ENCODE measurements around the gene MYH7B.

The MYH7B gene

GRCh38 chr20:34967421-34967820 is 11.8 kb downstream of the MYH7B start:
- no peak overlapping the region for H3K27ac ChIP-seq
- no peak for TF ChIP-seq ZFX (IDR thresholded peaks at IDR 0.05; ENCODE audit: borderline replicate concordance)
- TF ChIP-seq CTCF (IDR thresholded peaks at IDR 0.05) = no peak

GRCh38 chr20:34968042-34968775 is 12.5 kb downstream of the MYH7B start:
- TF ChIP-seq CTCF (IDR thresholded peaks at IDR 0.05) = no peak
- TF ChIP-seq ZFX (IDR thresholded peaks at IDR 0.05; ENCODE audit: borderline replicate concordance) = no peak
- no peak overlapping the region for H3K27ac ChIP-seq

GRCh38 chr20:34970193-34970840 is 14.6 kb downstream of the MYH7B start:
- TF ChIP-seq CTCF (IDR thresholded peaks at IDR 0.05) = no peak
- H3K27ac ChIP-seq = no peak overlapping the region

- H3K27ac ChIP-seq = no peak overlapping the region
- TF ChIP-seq ZFX (IDR thresholded peaks at IDR 0.05; ENCODE audit: borderline replicate concordance) (no peak), CTCF (IDR thresholded peaks at IDR 0.05) (no peak)
Measured at GRCh38 chr20:34970846-34971560, 15.3 kb downstream of the MYH7B start.

GRCh38 chr20:34971561-34972235 is 16.0 kb downstream of the MYH7B start:
- H3K27ac ChIP-seq = no peak overlapping the region
- no peak for TF ChIP-seq ZFX (IDR thresholded peaks at IDR 0.05; ENCODE audit: borderline replicate concordance)
- no peak for TF ChIP-seq CTCF (IDR thresholded peaks at IDR 0.05)

GRCh38 chr20:34974246-34974645 is 18.6 kb downstream of the MYH7B start:
- no peak overlapping the region for H3K27ac ChIP-seq
- no peak for TF ChIP-seq ZFX (IDR thresholded peaks at IDR 0.05; ENCODE audit: borderline replicate concordance)
- no peak for TF ChIP-seq CTCF (IDR thresholded peaks at IDR 0.05)
